Calu3 (cell line): ENCODE data around the gene TRIM45. TPM values are rescaled to one million over a fixed set of nuclear protein-coding genes. Genes with fewer than 3 reads are reported as not detected.

ENCODE experiments used
- BruUV-seq: library from RNA; stranded (reverse); fragments of 400-500 nt; replicated peaks from 2 replicates; lab custom pipeline; 2021; lab: Mats Ljungman, UMichigan
- CTCF ChIA-PET: fragments of 300-600 bp; sonication (Branson Sonifier 250); formaldehyde crosslinking; loops from one replicate; lab custom pipeline; 2022; ENCODE audit warnings: antibody characterized with exemption; lab: Charles Lee
- DNase-seq: peaks from one replicate; pipeline ENCODE4 v3.0.0; 2022
- H3K27ac Mint-ChIP-seq: one replicate; pipeline ENCODE4 v1.8.0; 2022; ENCODE audit warnings: mixed read lengths; ENCODE audit not compliant: unreplicated experiment
- H3K27me3 Mint-ChIP-seq: one replicate; pipeline ENCODE4 v1.8.0; 2022; ENCODE audit warnings: mixed read lengths; ENCODE audit not compliant: unreplicated experiment
- H3K36me3 Mint-ChIP-seq: one replicate; pipeline ENCODE4 v1.8.0; 2022; ENCODE audit warnings: mild to moderate bottlenecking, moderate library complexity, mixed read lengths; ENCODE audit not compliant: insufficient read depth, unreplicated experiment
- H3K4me1 Mint-ChIP-seq: one replicate; pipeline ENCODE4 v1.8.0; 2022; ENCODE audit warnings: mild to moderate bottlenecking, low read depth, mixed read lengths; ENCODE audit not compliant: unreplicated experiment
- H3K4me3 Mint-ChIP-seq: one replicate; pipeline ENCODE4 v1.8.0; 2022; ENCODE audit warnings: mild to moderate bottlenecking, low read depth, moderate library complexity, mixed read lengths; ENCODE audit not compliant: unreplicated experiment
- H3K9me3 Mint-ChIP-seq: one replicate; pipeline ENCODE4 v1.8.0; 2022; ENCODE audit warnings: low read depth, mixed read lengths; ENCODE audit not compliant: unreplicated experiment
- CTCF ChIP-seq: fragments of 200-600 bp; IDR thresholded peaks from one replicate; pipeline ENCODE4 v1.8.0; 2022; ENCODE audit warnings: antibody characterized with exemption; ENCODE audit not compliant: unreplicated experiment
- intact Hi-C: fragments of 100-400 bp; cut with micrococcal nuclease; formaldehyde crosslinking; loops from one replicate; pipeline ENCODE4 v1.10.0; 2022; ENCODE audit not compliant: unreplicated experiment
- total RNA-seq: library from RNA; stranded (reverse); gene quantifications from 2 replicates; pipeline ENCODE4 v1.2.3, GENCODE V29; 2022

Gene TRIM45
- total RNA-seq, 1 experiment from 2014 or later: 4.3 TPM

GRCh38 chr1:117101334-117101733 lies 20.2 kb downstream of the TRIM45 start:
- Mint-ChIP-seq H3K4me1 (no peaks in the 10 kb centered on the region), H3K4me3 (no peak overlapping the region), H3K27me3 (no peaks in the 10 kb centered on the region), H3K9me3 (no peaks in the 10 kb centered on the region), H3K27ac (no peak overlapping the region), H3K36me3 (peaks cover 5% of the 10 kb centered on the region)
- intact Hi-C loops: no loop called here
- no peak for TF ChIP-seq CTCF
- CTCF ChIA-PET: no interaction called here
- DNase-seq: no peak
- BruUV-seq: no TSS peak

DNA sequence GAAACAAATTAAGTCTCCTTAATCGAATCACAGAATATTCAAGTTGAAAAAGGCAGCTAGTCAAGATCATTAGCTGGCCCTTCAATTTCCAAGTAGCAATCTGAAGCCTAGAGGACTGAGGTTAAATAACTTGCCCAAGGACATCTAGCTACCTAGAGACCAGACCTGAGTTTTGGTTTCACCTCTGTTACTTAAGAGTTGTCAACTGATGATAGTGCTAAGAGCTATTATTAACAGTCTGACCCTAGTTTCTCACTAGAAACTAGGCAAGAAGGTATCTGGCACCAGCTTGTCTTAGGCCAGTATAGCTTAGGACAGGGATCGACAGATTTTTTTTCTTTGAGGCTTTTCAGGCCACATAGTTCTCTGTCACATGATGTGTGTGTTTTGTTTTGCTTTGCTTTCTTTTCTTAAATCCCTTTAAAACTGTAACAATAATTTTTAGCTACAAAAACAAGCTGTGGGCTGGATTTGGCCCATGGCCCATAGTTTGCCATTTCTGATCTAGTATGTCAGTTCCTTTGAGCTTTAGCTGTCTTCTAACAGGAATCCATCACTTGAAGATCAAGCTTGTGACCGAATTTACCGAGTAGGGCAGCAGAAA lies 23.2 kb downstream of the TRIM45 start:
- H3K4me1 Mint-ChIP-seq: no peaks in the 10 kb centered on the region
- no peaks in the 10 kb centered on the region for H3K9me3 Mint-ChIP-seq
- DNase-seq: no peak
- H3K27me3 Mint-ChIP-seq: no peaks in the 10 kb centered on the region
- H3K27ac Mint-ChIP-seq: no peak overlapping the region
- no peak for TF ChIP-seq CTCF
- H3K4me3 Mint-ChIP-seq: no peak overlapping the region
- CTCF ChIA-PET: no interaction called here
- H3K36me3 Mint-ChIP-seq: peaks cover 13% of the 10 kb centered on the region
- intact Hi-C loops: no loop called here
- no TSS peak for BruUV-seq

DNA sequence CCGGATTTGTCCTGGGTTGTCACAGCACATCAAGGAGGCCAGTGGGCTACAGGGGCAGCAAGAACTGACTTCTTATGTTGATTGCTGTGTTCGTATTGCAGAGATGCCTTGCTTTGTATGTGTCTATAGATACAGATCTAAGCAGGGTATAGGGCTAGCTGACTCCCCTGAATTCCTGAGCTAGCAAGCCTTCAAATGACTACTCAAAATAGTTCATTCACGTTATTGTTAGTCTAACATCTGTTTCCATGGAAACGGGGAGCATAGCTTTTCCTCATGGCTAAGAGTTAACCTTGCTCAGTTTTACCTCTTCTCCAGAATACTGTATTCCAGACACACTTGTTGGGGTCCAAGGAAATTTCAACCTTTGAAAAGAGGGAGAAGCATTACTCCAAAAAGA lies 24.1 kb downstream of the TRIM45 start:
- H3K9me3 Mint-ChIP-seq: no peaks in the 10 kb centered on the region
- no peaks in the 10 kb centered on the region for H3K4me1 Mint-ChIP-seq
- no peak overlapping the region for H3K27ac Mint-ChIP-seq
- no peaks in the 10 kb centered on the region for H3K27me3 Mint-ChIP-seq
- peaks cover 7% of the 10 kb centered on the region for H3K36me3 Mint-ChIP-seq
- intact Hi-C loops: no loop called here
- no peak overlapping the region for H3K4me3 Mint-ChIP-seq
- BruUV-seq: no TSS peak
- DNase-seq: no peak
- TF ChIP-seq CTCF: no peak
- CTCF ChIA-PET: no interaction called here

- no peaks in the 10 kb centered on the region for H3K27me3 Mint-ChIP-seq
- peaks cover 7% of the 10 kb centered on the region for H3K36me3 Mint-ChIP-seq
- no TSS peak for BruUV-seq
- no peak for DNase-seq
- intact Hi-C loops: no loop called here
- no peak for TF ChIP-seq CTCF
- CTCF ChIA-PET: no interaction called here
- H3K4me3 Mint-ChIP-seq: no peak overlapping the region
- H3K4me1 Mint-ChIP-seq: no peaks in the 10 kb centered on the region
- H3K9me3 Mint-ChIP-seq: no peaks in the 10 kb centered on the region
- no peak overlapping the region for H3K27ac Mint-ChIP-seq
Observed at GRCh38 chr1:117096951-117097408, 24.6 kb downstream of the TRIM45 start.
